B cell (primary cell): ENCODE results near the gene CELF2. TPM values are rescaled to one million over a fixed set of nuclear protein-coding genes. Genes with fewer than 3 reads are reported as not detected.

Experiments used
- ATAC-seq: fragments of 200-7000 bp; cut with Tn5 transposase; one replicate; pipeline ENCODE4 v1.10.0; 2021; ENCODE audit warnings: low read depth, mild to moderate bottlenecking, moderate number of reproducible peaks, moderate library complexity
- CTCF ChIA-PET: fragments of 350-600 bp; sonication (Branson Sonifier 250); formaldehyde crosslinking; loops from one replicate; lab custom pipeline; 2021; ENCODE audit warnings: antibody characterized with exemption, inconsistent platforms; lab: Charles Lee
- POLR2A ChIA-PET: fragments of 350-600 bp; sonication (Branson Sonifier 250); formaldehyde crosslinking; loops from one replicate; lab custom pipeline; 2021; ENCODE audit warnings: antibody characterized with exemption; lab: Charles Lee
- DNase-seq: peaks from one replicate; pipeline ENCODE4 v3.0.0; 2013
- H2AFZ ChIP-seq: 2 replicates; pipeline ENCODE4 v1.6.1; 2012; ENCODE audit warnings: mild to moderate bottlenecking, low read depth, low read length; ENCODE audit not compliant: insufficient read depth, poor library complexity, severe bottlenecking
- H3K27ac ChIP-seq, 2 donors: 1 replicate in 1 of 2; 2 replicates in 1 of 2; pipeline ENCODE4 v1.5.1; 2012 to 2013; ENCODE audit warnings: low read length in 2 of 2, mild to moderate bottlenecking in 2 of 2, moderate library complexity in 1 of 2
- H3K27me3 ChIP-seq, 4 experiments: fragments of 200-600 bp in 1 of 4; sonication (generic) in 1 of 4; replicated peaks in 1 of 4; 1 replicate in 2 of 4; 2 replicates in 2 of 4; pipeline versions ENCODE4 v1.6.1 to v1.7.0; 2013 to 2016; ENCODE audit warnings: low read length in 3 of 4, mild to moderate bottlenecking in 2 of 4, mixed read lengths in 1 of 4, moderate library complexity in 1 of 4; ENCODE audit not compliant: insufficient read depth in 4 of 4, control insufficient read depth in 3 of 4; ENCODE audit errors: control extremely low read depth in 1 of 4
- H3K36me3 ChIP-seq, 2 experiments: replicated peaks in 1 of 2; 1 replicate in 1 of 2; 2 replicates in 1 of 2; pipeline versions ENCODE4 v1.6.1 to v1.7.1; 2013; ENCODE audit warnings: low read length in 1 of 2; ENCODE audit not compliant: insufficient read depth in 2 of 2, control insufficient read depth in 1 of 2; ENCODE audit errors: control extremely low read depth in 1 of 2, extremely low read depth in 1 of 2
- H3K4me1 ChIP-seq, 2 donors: fragments of 200-600 bp in 1 of 2; sonication (generic) in 1 of 2; 1 replicate in 1 of 2; 2 replicates in 1 of 2; pipeline versions ENCODE4 v1.5.1 to v1.6.1; 2013 to 2017; ENCODE audit warnings: low read length in 2 of 2; ENCODE audit not compliant: control insufficient read depth in 2 of 2, insufficient read depth in 2 of 2
- H3K4me2 ChIP-seq: replicated peaks from 2 replicates; pipeline ENCODE3; 2012; ENCODE audit warnings: mild to moderate bottlenecking, low read depth, low read length; ENCODE audit not compliant: poor library complexity, severe bottlenecking
- H3K4me3 ChIP-seq, 5 experiments: fragments of 200-600 bp in 1 of 5; sonication (generic) in 1 of 5; 1 replicate in 3 of 5; 2 replicates in 2 of 5; pipeline versions ENCODE4 v1.5.1 to v1.7.0; 2011 to 2016; ENCODE audit warnings: low read length in 4 of 5, mild to moderate bottlenecking in 4 of 5, low read depth in 2 of 5, control low read depth in 1 of 5, moderate library complexity in 1 of 5; ENCODE audit not compliant: insufficient read depth in 1 of 5; ENCODE audit errors: control extremely low read depth in 1 of 5, extremely low read depth in 1 of 5
- H3K79me2 ChIP-seq: fragments of 200-600 bp; sonication (generic); one replicate; pipeline ENCODE4 v1.6.0; 2016; ENCODE audit warnings: low read length; ENCODE audit not compliant: control insufficient read depth, insufficient read depth
- H3K9ac ChIP-seq: fragments of 200-600 bp; sonication (generic); 2 replicates; pipeline ENCODE4 v1.6.1; 2017; ENCODE audit warnings: mild to moderate bottlenecking, low read length, moderate library complexity
- H3K9me3 ChIP-seq, 3 donors: one replicate each; pipeline versions ENCODE4 v1.6.1 to v1.7.1; 2013; ENCODE audit warnings: low read length in 2 of 3; ENCODE audit not compliant: control insufficient read depth in 2 of 3, insufficient read depth in 1 of 3; ENCODE audit errors: control extremely low read depth in 1 of 3
- H4K20me1 ChIP-seq: 2 replicates; pipeline ENCODE4 v1.6.0; 2012; ENCODE audit warnings: mild to moderate bottlenecking, low read length; ENCODE audit not compliant: insufficient read depth, control insufficient read depth, poor library complexity, severe bottlenecking
- H3K27ac Mint-ChIP-seq: one replicate; pipeline ENCODE4 v1.8.0; 2021; ENCODE audit warnings: mixed read lengths
- H3K27me3 Mint-ChIP-seq: one replicate; pipeline ENCODE4 v1.8.0; 2021; ENCODE audit warnings: mixed read lengths
- H3K4me1 Mint-ChIP-seq: one replicate; pipeline ENCODE4 v1.8.0; 2021; ENCODE audit warnings: mixed read lengths
- H3K4me3 Mint-ChIP-seq: one replicate; pipeline ENCODE4 v1.8.0; 2021; ENCODE audit warnings: mixed read lengths
- H3K9me3 Mint-ChIP-seq: one replicate; pipeline ENCODE4 v1.8.0; 2022; ENCODE audit warnings: mixed read lengths; ENCODE audit not compliant: insufficient read depth
- CTCF ChIP-seq: fragments of 200-600 bp; IDR thresholded peaks from one replicate; pipeline ENCODE4 v1.8.0; 2022; ENCODE audit warnings: antibody characterized with exemption, mild to moderate bottlenecking
- EZH2 ChIP-seq: IDR thresholded peaks from 2 replicates; pipeline ENCODE4 v1.6.1; 2012; ENCODE audit warnings: borderline replicate concordance, low read depth, mild to moderate bottlenecking, moderate library complexity, low read length; ENCODE audit not compliant: insufficient read depth, poor library complexity, severe bottlenecking
- WGBS: methylation state at CpG from one replicate; pipeline ENCODE4 v1.1.5; 2013; ENCODE audit warnings: missing lambda C conversion rate; ENCODE audit not compliant: insufficient coverage; 5-methylcytosine and 5-hydroxymethylcytosine counted together
- intact Hi-C: fragments of 100-400 bp; cut with micrococcal nuclease; formaldehyde crosslinking; loops from one replicate; pipeline ENCODE4 v1.10.0; 2022
- polyA plus RNA-seq: library from polyadenylated mRNA; depleted of rRNA; stranded (reverse); fragments of >200 nt; gene quantifications from 2 replicates; pipeline ENCODE4 v1.2.3, GENCODE V29; 2012
- total RNA-seq, 2 donors: library from RNA; stranded (reverse); fragments of 120-200 nt in 1 of 2; gene quantifications; 1 replicate in 1 of 2; 2 replicates in 1 of 2; pipeline versions ENCODE4 v1.2.3 to v1.2.4, GENCODE V29; 2013 to 2022

CELF2 gene
- total and polyA plus RNA-seq, 2 donors (not counting 1 experiment from before 2014, with no cell fraction given), result 59.5 to 112 TPM

- Histone ChIP-seq H3K4me1 (no peaks in the 10 kb centered on the region), H3K27me3 (no peaks in the 10 kb centered on the region), H3K4me2 (no peak overlapping the region), H3K36me3 (no peaks in the 10 kb centered on the region), H3K4me3 (no peak overlapping the region), H3K27ac (no peak overlapping the region), H3K9ac (no peak overlapping the region), H2AFZ (no peak overlapping the region), H3K79me2 (no peaks in the 10 kb centered on the region), H3K9me3 (peaks cover 0 to 1% (median 0%) of the 10 kb centered on the region in 3 donors), H4K20me1 (no peaks in the 10 kb centered on the region)
- TF ChIP-seq CTCF, result no peak
- no peak for TF ChIP-seq EZH2
- intact Hi-C loops, result no loop called here
- Mint-ChIP-seq H3K27ac (no peak overlapping the region), H3K27me3 (peaks cover 21% of the 10 kb centered on the region), H3K4me1 (no peaks in the 10 kb centered on the region), H3K4me3 (no peak overlapping the region), H3K9me3 (no peaks in the 10 kb centered on the region)
- WGBS, result 50% methylated on average over 1 of the region's 4 CpGs
- ATAC-seq (no peak), DNase-seq (no peak)
- POLR2A ChIA-PET, result no interaction called here
- CTCF ChIA-PET, result no interaction called here
These were observed 57.0 kb downstream of the CELF2 start for GRCh38 chr10:11074536-11075267.

- TF ChIP-seq CTCF (no peak), EZH2 (no peak)
- H3K36me3 ChIP-seq, result no peaks in the 10 kb centered on the region
- H3K4me2 ChIP-seq, result no peak overlapping the region
- H3K4me1 ChIP-seq, result no peaks in the 10 kb centered on the region
- H3K9me3 ChIP-seq, result peaks cover 0 to 1% (median 0%) of the 10 kb centered on the region in 3 donors
- ATAC-seq (no peak), DNase-seq (no peak)
- no peaks in the 10 kb centered on the region for H3K79me2 ChIP-seq
- no CpG with 5 or more reads among the region's 4 CpGs for WGBS
- ChIA-PET CTCF (no interaction called here), POLR2A (no interaction called here)
- H3K9ac ChIP-seq, result no peak overlapping the region
- H3K27me3 ChIP-seq, result no peaks in the 10 kb centered on the region
- H3K4me3 ChIP-seq, result no peak overlapping the region
- no peak overlapping the region for H2AFZ ChIP-seq
- Mint-ChIP-seq H3K9me3 (no peaks in the 10 kb centered on the region), H3K4me1 (peaks cover 2% of the 10 kb centered on the region), H3K27ac (no peak overlapping the region), H3K27me3 (peaks cover 17% of the 10 kb centered on the region), H3K4me3 (no peak overlapping the region)
- intact Hi-C loops, result no loop called here
- no peaks in the 10 kb centered on the region for H4K20me1 ChIP-seq
- no peak overlapping the region for H3K27ac ChIP-seq
These were observed 58.5 kb downstream of the CELF2 start for GRCh38 chr10:11076221-11076620.
